K562 (cell line): Measurements from ENCODE around the gene PPM1F. TPM values are rescaled to one million over a fixed set of nuclear protein-coding genes. Genes with fewer than 3 reads are reported as not detected.

Experiments
- ARID4B ChIP-seq: sonication (generic); formaldehyde crosslinking; IDR thresholded peaks from 2 replicates; pipeline ENCODE4 v1.8.0; 2022; ENCODE audit warnings: mild to moderate bottlenecking, missing genetic modification reagents
- NFIX ChIP-seq: fragments of 250-450 bp; sonication (Bioruptor Pico); IDR thresholded peaks from 2 replicates; pipeline ENCODE4 v1.4.0; 2020; ENCODE audit warnings: low read depth, mild to moderate bottlenecking, moderate library complexity
- RBM39 ChIP-seq: fragments of 200-400 bp; formaldehyde crosslinking; optimal IDR thresholded peaks from 2 replicates; pipeline ENCODE3; 2018; ENCODE audit warnings: low read depth, low read length
- SETDB1 ChIP-seq: IDR thresholded peaks from one replicate; pipeline ENCODE4 v1.6.1; 2012; ENCODE audit warnings: low read length, control low read depth, inconsistent platforms
- SMARCB1 ChIP-seq: IDR thresholded peaks from 2 replicates; pipeline ENCODE4 v1.6.1; 2011; ENCODE audit warnings: improper control_type of control experiment, low read depth; ENCODE audit not compliant: insufficient read length
- SP2 ChIP-seq: IDR thresholded peaks from 2 replicates; pipeline ENCODE4 v1.6.1; 2011; ENCODE audit warnings: mild to moderate bottlenecking, low read depth, low read length, moderate library complexity; ENCODE audit not compliant: poor library complexity, severe bottlenecking; ENCODE audit errors: extremely low read depth
- ZNF436 ChIP-seq: fragments of 250-450, 450-650 bp; sonication (Bioruptor Pico); formaldehyde crosslinking; IDR thresholded peaks from 2 replicates; pipeline ENCODE4 v1.7.0; 2020; ENCODE audit warnings: mild to moderate bottlenecking
- polyA plus RNA-seq, 8 experiments: library from polyadenylated mRNA; depleted of rRNA in 4 of 8; stranded (reverse) in 5 of 8; unstranded in 3 of 8; fragments of >200 nt; fragmentation: Nextera tagmentation in 2 of 8; fragmentation: Illumina TruSeq in 1 of 8; extraction: Ambion mirVana in 2 of 8; extraction: Trizol in 1 of 8; gene quantifications; 2 replicates each; pipeline versions ENCODE4 v1.2.1 to v1.2.3, GENCODE V29; 2011 to 2014; ENCODE audit warnings: inconsistent platforms in 1 of 8, missing spikeins in 1 of 8
- total RNA-seq, 7 experiments: library from RNA; depleted of rRNA in 6 of 7; stranded (reverse); fragments of >200 nt in 6 of 7; fragmentation: Illumina TruSeq in 2 of 7; extraction: Trizol in 2 of 7; gene quantifications; 2 replicates each; pipeline versions ENCODE4 v1.2.1 to v1.2.3, GENCODE V29; 2011 to 2021; ENCODE audit warnings: low replicate concordance in 1 of 7
- TF ChIP-seq, protein P1 (sequence below), 2 experiments: fragments of 450-650 bp; formaldehyde crosslinking in 1 of 2; IDR thresholded peaks; 2 replicates each; pipeline versions ENCODE4 v1.4.0 to v1.6.1; 2014 to 2020; ENCODE audit warnings: mild to moderate bottlenecking in 2 of 2, borderline replicate concordance in 1 of 2, low read depth in 1 of 2
- TF ChIP-seq, protein P2 (sequence below): fragments of 450-650 bp; IDR thresholded peaks from 2 replicates; pipeline ENCODE4 v1.6.1; 2018; ENCODE audit warnings: mild to moderate bottlenecking, low read depth; ENCODE audit not compliant: partially characterized antibody
- TF ChIP-seq, protein P3 (sequence below): fragments of 450-650 bp; formaldehyde crosslinking; conservative IDR thresholded peaks from 2 replicates; pipeline ENCODE4 v1.4.0; 2022; ENCODE audit warnings: mild to moderate bottlenecking, missing genetic modification characterization

The PPM1F gene
- total and polyA plus RNA-seq, 9 of the 15 experiments (the other 6 are each of a cell fraction or from before 2014, with no cell fraction given) = 2.1 to 159 (median 64.0) TPM

GRCh38 chr22:21970037-21970799 is 17.6 kb upstream of the PPM1F start (continued):
- TF ChIP-seq, protein P1, sequence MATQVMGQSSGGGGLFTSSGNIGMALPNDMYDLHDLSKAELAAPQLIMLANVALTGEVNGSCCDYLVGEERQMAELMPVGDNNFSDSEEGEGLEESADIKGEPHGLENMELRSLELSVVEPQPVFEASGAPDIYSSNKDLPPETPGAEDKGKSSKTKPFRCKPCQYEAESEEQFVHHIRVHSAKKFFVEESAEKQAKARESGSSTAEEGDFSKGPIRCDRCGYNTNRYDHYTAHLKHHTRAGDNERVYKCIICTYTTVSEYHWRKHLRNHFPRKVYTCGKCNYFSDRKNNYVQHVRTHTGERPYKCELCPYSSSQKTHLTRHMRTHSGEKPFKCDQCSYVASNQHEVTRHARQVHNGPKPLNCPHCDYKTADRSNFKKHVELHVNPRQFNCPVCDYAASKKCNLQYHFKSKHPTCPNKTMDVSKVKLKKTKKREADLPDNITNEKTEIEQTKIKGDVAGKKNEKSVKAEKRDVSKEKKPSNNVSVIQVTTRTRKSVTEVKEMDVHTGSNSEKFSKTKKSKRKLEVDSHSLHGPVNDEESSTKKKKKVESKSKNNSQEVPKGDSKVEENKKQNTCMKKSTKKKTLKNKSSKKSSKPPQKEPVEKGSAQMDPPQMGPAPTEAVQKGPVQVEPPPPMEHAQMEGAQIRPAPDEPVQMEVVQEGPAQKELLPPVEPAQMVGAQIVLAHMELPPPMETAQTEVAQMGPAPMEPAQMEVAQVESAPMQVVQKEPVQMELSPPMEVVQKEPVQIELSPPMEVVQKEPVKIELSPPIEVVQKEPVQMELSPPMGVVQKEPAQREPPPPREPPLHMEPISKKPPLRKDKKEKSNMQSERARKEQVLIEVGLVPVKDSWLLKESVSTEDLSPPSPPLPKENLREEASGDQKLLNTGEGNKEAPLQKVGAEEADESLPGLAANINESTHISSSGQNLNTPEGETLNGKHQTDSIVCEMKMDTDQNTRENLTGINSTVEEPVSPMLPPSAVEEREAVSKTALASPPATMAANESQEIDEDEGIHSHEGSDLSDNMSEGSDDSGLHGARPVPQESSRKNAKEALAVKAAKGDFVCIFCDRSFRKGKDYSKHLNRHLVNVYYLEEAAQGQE (IDR thresholded peaks at IDR 0.05; ENCODE audit: borderline replicate concordance) = no peak
- TF ChIP-seq, protein P1 (CRISPR knock-in tag; IDR thresholded peaks at IDR 0.05; ENCODE audit: low read depth) = 0 out of 2 replicates have a peak, but pooled peaks have one; percentile 41
- TF ChIP-seq RBM39 (no peak), SMARCB1 (no peak), ZNF436 (0 out of 2 replicates have a peak, but pooled peaks have one; percentile 7), NFIX (CRISPR knock-in tag) (no peak), SP2 (peak; percentile 1), SETDB1 (peak; percentile 72), ARID4B (CRISPR knock-in tag) (0 out of 2 replicates have a peak, but pooled peaks have one; percentile 11)
- TF ChIP-seq, protein P2, sequence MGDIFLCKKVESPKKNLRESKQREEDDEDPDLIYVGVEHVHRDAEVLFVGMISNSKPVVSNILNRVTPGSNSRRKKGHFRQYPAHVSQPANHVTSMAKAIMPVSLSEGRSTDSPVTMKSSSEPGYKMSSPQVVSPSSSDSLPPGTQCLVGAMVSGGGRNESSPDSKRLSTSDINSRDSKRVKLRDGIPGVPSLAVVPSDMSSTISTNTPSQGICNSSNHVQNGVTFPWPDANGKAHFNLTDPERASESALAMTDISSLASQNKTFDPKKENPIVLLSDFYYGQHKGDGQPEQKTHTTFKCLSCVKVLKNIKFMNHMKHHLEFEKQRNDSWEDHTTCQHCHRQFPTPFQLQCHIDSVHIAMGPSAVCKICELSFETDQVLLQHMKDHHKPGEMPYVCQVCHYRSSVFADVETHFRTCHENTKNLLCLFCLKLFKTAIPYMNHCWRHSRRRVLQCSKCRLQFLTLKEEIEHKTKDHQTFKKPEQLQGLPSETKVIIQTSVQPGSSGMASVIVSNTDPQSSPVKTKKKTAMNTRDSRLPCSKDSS = peak; percentile 41
- TF ChIP-seq, protein P3, sequence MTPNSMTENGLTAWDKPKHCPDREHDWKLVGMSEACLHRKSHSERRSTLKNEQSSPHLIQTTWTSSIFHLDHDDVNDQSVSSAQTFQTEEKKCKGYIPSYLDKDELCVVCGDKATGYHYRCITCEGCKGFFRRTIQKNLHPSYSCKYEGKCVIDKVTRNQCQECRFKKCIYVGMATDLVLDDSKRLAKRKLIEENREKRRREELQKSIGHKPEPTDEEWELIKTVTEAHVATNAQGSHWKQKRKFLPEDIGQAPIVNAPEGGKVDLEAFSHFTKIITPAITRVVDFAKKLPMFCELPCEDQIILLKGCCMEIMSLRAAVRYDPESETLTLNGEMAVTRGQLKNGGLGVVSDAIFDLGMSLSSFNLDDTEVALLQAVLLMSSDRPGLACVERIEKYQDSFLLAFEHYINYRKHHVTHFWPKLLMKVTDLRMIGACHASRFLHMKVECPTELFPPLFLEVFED (CRISPR knock-in tag) = peak; percentile 98
